ENCODE measurements around the gene SPTBN1.

Gene SPTBN1

GRCh38 chr2:54455563-54456361, at the start of gene SPTBN1:
TSS of gene SPTBN1 (plus strand) at chr2:54456327. CDS start at chr2:54526419, 70,092 bp downstream.
- peak; percentile 73 for DNase-seq

GRCh38 chr2:54407693-54408092, 48.4 kb upstream of the SPTBN1 start:
- no peak for DNase-seq

GRCh38 chr2:54408288-54408687, 47.8 kb upstream of the SPTBN1 start:
- DNase-seq = no peak

DNA sequence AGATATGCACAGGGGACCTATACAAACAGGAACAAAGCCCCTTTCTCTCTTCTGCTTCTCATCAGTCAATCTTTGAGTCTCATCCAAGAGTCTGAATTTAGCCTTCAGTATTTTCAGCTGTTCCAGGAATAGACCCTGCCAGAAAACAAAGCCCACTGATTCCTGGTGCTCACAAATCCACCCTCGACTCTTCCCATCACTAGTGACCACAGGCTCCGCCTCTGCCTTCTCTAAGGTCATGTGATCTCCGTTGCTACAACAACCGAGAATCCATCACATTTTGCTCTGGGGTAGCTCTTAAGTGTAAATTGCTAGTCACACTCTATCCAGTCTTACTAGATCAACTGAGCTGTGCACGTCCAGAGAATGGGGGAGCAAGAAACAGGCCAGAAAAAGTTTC, 46.4 kb upstream of the SPTBN1 start:
- no peak for DNase-seq

DNA sequence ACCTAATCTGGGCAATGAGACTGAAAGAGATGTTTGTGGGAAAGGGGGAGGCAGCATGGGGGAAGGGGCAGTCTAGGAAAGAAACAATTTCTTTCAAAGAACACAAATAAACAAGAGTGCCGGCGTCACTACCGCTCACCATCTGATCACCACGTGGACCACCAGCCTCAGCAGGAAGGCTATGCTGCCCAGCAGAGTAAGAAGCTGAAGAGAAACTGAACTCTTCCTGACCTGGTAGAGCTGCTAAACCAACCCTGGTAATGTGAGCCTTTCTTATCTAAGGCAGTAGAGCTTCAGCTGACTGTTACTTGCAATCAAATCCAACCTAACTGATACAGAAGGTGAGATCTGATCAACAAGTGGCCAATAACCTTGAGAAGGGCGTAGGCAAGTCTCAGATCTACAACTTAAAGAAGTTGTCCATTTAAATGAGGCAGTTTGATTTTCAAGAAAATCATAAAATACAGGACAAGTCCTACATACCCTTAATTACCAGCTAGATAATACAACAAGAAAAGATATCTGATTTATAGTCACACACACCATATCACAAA, 44.2 kb upstream of the SPTBN1 start:
- no peak for DNase-seq

DNA sequence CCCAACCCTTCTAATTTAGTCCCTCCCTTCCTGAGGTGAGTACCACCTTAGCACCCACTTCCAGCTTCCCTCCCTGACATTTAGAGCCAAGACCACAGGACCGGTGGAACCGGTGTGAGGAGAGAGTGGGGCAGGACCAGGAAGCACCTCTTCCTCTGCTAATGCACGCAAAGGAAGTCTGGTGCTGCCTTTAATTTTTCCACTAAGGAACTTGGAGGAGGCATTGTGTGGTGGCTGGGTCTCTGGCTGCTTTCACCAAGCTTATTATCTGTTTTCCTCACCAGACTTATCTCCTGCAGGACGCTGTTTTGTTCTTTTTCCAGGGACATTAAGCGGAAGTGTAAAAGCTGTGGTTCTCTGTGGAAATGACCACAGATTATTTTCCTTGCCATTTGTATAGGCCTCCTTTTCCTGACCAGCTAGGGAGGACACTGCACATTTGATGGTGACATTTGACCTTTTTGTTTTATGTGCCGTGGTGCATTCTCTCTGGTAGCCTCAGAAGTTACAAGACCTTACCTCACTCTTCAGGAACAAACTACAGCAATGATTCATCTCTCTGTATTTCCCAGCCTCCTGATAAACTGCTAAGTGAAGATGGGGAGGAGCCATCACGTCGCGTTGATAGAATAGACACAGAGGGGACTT, 39.8 kb upstream of the SPTBN1 start:
- no peak for DNase-seq

DNA sequence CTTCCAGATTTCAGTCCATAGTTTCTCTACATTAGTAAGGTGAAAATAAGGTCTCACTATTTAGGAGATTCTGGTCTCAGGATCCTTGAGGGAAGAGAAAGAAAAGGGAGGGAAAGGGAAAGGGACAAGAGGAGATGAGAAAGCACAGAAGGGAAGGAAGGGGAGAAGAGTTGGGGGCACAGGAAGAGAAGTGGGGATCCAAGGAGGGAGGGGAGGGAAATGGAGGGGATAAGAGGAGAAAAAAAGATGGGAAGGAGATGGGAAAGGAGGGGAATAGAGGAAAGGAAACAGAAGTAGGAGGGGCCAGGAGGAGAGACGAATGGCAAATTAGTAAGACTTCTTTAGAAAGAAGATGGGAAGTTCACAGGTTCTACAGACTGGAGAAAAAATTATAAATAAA, 39.2 kb upstream of the SPTBN1 start:
- no peak for DNase-seq

GRCh38 chr2:54417577-54417976, 38.5 kb upstream of the SPTBN1 start:
- DNase-seq = no peak

GRCh38 chr2:54419388-54419787, 36.7 kb upstream of the SPTBN1 start:
- no peak for DNase-seq

DNA sequence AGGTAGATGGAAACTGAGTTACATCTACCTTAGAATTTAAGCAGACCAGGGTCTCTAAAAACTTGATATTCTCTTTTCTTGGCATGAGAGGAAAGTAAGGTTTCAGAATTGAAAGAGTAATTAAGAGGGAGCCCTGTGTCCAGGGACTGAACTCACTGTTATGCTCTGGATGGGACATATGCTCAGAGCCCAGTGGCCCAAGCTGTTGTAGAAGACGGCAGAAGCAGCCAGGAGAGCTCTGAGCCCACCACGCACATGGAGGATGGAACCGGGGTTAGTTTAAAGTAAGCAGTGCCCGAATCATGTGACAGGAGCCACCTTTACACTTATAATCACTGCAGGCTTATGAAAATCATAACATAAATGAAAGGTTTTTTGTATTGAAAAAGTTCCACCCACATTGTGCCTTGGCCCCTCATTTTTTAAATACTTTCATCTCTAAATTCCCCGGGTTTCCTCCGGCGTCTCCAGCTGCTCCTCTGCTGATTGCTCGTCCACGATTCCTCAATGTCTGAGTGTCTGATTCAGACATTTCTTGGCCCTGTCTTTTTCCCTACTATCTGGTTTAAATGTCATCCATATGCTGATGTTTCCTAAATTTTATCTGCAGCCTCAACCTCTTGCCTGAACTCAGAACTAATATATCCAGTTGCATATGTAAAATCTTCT, 36.1 kb upstream of the SPTBN1 start:
- DNase-seq = no peak

DNA sequence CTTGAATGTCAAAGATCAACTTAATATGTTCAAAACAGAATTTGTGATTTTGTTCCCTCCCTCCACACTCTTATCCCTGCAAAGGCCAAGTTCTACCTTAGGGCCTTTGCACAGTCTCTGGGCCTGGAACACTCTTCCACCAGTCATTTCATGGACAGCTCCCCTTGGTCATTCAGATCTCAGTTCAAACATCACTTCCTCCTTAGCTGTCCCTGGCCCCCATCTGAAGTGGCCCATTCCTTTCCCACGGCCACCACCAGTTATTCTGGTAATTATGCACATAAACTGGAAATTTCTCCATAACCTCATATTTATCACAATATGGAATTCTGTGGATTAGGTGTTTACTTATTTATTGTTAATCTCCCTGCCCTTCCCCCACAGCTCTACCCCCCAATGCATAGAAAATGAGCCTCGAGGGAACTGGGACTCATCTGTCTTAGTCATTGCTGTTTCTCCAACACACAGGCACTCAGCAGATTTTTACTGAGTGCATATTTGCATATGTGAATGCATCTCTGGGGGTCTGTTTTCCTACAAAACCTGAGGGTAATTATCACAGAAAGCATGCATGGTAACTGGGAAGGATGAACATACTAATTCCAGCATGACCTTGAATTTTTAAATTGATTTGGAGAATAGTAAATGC, 35.5 kb upstream of the SPTBN1 start:
- DNase-seq = no peak

DNA sequence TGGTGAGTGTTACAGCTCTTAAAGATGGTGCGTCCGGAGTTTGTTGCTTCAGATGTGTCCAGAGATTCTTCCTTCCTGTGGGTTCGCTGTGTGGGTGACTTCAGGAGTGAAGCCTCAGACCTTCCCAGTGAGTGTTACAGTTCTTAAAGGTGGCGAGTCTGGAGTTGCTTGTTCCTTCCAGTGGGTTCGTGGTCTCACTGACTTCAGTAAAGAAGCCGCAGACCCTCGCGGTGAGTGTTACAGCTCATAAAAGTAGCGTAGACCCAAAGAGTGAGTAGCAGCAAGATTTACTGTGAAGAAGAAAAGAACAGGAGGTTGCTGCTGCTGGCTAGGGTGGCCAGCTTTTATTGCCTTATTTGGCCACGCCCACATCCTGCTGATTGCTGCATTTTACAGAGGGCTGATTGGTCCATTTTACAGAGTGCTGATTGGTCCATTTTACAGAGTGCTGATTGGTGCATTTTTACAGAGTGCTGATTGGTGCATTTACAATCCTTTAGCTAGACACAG, 34.0 kb upstream of the SPTBN1 start:
- no peak for DNase-seq

GRCh38 chr2:54423213-54423612, 32.9 kb upstream of the SPTBN1 start:
- DNase-seq = peak; percentile 2

DNA sequence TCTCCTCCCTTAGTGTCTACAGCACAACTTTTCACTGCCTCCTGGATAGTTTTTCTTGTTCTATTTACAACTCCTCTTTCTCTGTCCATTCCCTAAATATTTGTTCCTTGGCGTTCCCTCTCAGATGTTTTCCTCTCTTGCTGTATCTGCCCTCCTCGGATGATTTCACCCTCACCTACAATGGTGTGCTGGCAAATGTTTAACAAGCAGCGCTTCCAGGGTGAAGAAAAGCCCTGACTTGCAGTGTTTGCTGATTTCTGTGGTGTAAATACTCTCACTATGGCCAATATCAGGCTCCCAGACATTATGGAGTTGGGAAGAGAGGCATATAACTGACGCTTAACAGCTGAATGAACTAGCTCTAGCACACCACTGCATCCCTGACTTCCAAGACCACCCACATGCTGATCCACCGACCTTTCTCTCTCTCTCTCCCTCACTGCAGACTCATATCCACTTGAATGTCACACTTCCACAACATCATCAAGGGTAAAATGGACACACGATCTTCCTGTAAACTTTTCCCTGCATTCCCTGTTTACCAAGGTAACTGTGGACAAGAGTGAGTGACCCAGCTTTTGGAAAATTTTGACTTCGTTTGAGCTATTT, 31.5 kb upstream of the SPTBN1 start:
- peak; percentile 21 for DNase-seq

GRCh38 chr2:54428108-54428831, 27.9 kb upstream of the SPTBN1 start:
- DNase-seq = peak; percentile 4

- DNase-seq = no peak
Measured at GRCh38 chr2:54429054-54429453, 27.1 kb upstream of the SPTBN1 start.

- no peak for DNase-seq
Measured at GRCh38 chr2:54429811-54430551, 26.1 kb upstream of the SPTBN1 start.

DNA sequence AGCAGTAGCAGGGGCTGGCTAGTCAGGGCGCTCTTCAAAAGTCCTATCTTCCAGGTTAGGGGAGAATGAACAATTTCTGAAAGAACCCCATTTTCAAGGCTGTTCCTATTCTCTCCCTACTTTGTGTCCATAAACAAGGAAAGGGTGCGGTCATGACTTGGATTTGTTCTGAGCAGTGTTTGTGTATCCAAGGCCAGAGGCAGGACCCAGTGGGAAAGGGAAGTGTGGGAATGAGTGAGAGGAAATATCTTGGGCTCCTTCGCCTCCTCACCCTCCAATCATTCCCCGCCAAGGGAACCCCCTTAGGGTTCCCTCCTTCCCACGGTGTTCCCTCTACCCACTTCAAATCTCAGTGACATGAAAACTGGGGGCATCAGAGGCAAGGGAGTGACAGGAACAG, 25.5 kb upstream of the SPTBN1 start:
- no peak for DNase-seq

DNA sequence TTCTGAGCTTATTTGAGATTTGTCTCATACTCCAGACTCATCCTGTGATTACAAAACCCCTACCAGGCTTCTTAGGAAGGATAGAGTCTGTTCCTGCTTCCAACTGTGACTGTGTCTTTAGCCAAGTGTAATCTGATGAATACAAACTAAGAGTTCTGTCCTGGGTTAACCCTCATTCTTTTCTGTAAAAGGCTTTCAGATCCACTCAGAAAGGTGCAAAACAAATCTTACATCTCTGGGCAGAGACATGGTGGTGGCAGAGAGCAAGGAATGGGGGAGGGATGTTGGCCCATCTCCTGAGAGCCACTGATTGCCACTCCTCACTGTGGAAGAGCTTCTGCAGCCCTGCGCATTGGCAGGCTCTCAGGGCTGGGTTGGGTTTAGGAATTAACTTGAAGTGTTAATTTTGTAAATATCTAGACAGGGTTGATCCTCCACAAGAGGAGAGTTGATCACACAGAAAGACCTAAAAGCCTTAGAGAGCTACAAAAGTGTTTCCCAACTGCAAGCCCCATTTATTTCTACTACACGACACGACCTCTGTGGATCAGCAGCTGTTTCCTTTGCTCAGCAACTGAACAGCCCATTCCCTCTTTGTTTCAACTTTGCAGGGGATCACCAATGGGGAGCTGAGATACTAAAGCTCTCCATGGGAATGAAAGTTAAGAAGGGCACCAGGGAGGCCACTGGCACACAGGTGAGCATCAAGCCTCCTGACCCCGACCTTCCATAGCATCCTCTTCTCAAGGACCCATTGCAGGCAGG, 23.7 kb upstream of the SPTBN1 start:
- no peak for DNase-seq

DNA sequence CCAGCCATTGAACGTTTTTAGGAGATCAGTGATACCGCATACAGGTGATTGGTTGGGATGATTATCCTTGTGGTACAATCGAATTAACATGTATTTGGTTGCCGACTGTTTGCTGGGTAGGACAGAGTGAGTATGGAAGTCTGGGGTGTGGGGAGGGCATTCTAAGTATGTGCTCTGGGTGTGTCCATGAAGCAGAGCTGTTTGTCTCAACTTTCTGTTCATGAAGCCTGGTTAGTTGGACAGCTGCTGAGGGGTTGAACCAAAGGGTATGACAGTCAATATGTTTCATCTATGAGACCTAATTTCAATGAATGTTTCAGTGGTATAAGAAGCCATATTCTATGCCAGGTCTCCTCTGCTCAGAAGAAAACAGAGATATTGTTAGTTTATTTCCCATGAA, 21.9 kb upstream of the SPTBN1 start:
- no peak for DNase-seq
